ENCODE results near the gene SIK3.

Gene SIK3

GRCh38 chr11:116930586-116930985 is 167.6 kb downstream of the SIK3 start:
- peaks cover 5% of the 10 kb centered on the region for H3K36me3 ChIP-seq
- no peak for DNase-seq
- H3K27me3 ChIP-seq = no peaks in the 10 kb centered on the region
- TF ChIP-seq, protein P1, sequence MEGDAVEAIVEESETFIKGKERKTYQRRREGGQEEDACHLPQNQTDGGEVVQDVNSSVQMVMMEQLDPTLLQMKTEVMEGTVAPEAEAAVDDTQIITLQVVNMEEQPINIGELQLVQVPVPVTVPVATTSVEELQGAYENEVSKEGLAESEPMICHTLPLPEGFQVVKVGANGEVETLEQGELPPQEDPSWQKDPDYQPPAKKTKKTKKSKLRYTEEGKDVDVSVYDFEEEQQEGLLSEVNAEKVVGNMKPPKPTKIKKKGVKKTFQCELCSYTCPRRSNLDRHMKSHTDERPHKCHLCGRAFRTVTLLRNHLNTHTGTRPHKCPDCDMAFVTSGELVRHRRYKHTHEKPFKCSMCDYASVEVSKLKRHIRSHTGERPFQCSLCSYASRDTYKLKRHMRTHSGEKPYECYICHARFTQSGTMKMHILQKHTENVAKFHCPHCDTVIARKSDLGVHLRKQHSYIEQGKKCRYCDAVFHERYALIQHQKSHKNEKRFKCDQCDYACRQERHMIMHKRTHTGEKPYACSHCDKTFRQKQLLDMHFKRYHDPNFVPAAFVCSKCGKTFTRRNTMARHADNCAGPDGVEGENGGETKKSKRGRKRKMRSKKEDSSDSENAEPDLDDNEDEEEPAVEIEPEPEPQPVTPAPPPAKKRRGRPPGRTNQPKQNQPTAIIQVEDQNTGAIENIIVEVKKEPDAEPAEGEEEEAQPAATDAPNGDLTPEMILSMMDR (IDR thresholded peaks at IDR 0.05; ENCODE audit: low read depth, low read length) = no peak
- H3K4me3 ChIP-seq (ENCODE audit: low read depth, low read length) = no peak overlapping the region
- no peaks in the 10 kb centered on the region for H3K9me3 ChIP-seq
- H3K4me1 ChIP-seq = peaks cover 23% of the 10 kb centered on the region

DNA sequence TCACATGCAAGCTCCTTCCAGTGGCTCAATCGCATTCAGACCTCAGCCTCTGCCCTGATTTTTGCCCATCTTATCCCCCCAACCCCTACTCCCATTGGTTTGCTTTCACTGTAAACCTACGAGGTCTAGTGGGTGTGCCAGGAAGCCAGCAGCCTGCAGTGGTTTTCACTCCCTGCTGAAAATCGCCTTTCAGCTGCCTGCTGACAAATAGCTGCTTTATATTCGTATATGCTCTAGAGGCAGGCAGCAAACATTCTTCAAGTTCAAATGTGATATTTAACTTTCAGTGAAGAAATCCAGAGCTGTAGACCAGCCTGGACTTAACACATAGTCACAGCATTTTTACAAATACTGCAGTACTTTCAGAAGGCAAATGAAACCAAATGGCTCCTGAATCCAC is 168.1 kb downstream of the SIK3 start:
- Histone ChIP-seq H3K4me3 (ENCODE audit: low read depth, low read length) (no peak overlapping the region), H3K4me1 (peaks cover 23% of the 10 kb centered on the region), H3K27me3 (no peaks in the 10 kb centered on the region), H3K36me3 (peaks cover 7% of the 10 kb centered on the region), H3K9me3 (no peaks in the 10 kb centered on the region)
- no peak for DNase-seq
- TF ChIP-seq, protein P1 (IDR thresholded peaks at IDR 0.05; ENCODE audit: low read depth, low read length) = no peak

DNA sequence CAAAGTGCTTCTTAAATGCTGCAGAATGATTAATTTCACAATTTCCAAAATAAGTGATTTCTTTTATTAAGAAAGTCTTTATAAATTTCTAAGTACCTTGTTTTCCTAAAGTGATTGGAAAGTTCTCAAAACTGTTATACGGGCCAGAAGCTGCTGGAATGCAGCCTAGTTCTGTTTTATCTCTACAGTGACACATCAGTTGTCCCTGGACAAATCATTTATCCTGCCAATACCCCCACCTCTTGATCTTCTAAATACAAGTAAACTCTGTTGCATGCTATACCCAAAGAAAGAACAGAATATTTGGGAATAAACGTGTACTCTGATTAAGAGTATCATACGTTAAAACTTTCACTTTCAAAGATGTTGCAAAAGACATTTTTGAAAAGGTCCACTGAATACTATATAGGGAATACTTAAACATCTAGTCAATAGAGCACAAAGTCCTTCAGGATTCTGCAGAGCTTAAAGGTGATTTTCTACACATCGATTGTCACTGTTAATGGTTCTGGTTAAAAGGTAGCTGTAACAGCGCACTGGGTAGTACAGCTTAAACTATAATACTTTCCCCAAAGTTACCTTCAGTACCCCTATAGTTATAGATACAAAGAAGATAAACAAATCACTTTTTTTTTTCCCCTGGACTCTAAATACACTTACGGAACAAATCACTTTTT is 168.7 kb downstream of the SIK3 start:
- H3K27me3 ChIP-seq = no peaks in the 10 kb centered on the region
- peaks cover 23% of the 10 kb centered on the region for H3K4me1 ChIP-seq
- no peak for DNase-seq
- TF ChIP-seq, protein P1 (IDR thresholded peaks at IDR 0.05; ENCODE audit: low read depth, low read length) = no peak
- H3K4me3 ChIP-seq (ENCODE audit: low read depth, low read length) = no peak overlapping the region
- no peaks in the 10 kb centered on the region for H3K9me3 ChIP-seq
- H3K36me3 ChIP-seq = peaks cover 7% of the 10 kb centered on the region

DNA sequence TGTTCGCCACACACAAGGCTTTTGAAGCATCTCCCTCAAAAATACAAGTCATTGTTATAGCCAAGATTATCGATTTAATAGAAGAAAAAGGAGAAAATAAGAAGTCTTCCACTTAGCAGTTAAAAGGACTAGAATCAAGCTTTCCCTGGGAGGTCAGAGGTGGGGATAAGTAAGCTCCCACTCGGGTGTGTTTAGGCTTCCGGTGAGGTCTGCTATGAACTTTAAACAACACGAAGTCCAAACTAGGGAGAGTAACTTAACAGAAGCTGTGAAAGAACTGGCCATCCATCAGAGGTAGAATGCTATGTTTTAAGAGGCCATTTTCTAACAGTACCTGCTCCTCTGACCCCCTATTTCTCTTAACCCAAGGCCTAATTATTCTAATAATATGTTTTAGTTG is 169.4 kb downstream of the SIK3 start:
- H3K4me1 ChIP-seq = peaks cover 23% of the 10 kb centered on the region
- H3K9me3 ChIP-seq = no peaks in the 10 kb centered on the region
- TF ChIP-seq, protein P1 (IDR thresholded peaks at IDR 0.05; ENCODE audit: low read depth, low read length) = no peak
- H3K27me3 ChIP-seq = no peaks in the 10 kb centered on the region
- H3K4me3 ChIP-seq (ENCODE audit: low read depth, low read length) = no peak overlapping the region
- peaks cover 7% of the 10 kb centered on the region for H3K36me3 ChIP-seq
- DNase-seq = no peak

DNA sequence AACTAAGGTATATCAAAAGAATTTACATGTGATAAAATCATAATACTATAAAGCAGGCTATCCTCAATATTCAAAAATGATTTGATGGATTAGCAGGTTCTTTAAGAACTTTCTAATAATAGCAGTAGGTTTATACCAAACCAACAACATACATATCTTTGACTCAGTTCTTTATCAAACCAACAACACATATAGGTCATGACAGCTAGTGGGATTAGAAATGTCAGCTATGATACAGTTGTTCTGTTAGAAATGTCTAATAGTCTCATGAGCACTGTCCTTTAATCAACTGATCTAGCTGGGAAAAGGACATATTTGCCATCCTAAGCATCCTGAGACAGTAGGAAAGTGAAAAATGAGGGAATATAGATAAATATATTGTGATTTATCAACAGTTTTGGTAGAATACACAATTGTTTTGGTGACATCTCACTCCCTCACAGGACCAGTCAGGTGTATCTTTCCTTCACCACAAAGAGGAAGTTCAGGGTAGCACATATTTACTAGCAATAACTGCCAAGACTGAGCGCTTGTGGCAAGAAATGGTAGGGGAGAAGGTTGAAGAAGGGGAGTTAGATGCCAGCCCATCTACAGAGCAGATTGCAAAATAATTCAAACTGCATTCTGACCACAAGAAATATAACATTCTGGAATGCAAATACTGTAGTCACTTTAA is 170.0 kb downstream of the SIK3 start:
- peaks cover 23% of the 10 kb centered on the region for H3K4me1 ChIP-seq
- H3K9me3 ChIP-seq = no peaks in the 10 kb centered on the region
- no peak for DNase-seq
- H3K27me3 ChIP-seq = no peaks in the 10 kb centered on the region
- H3K36me3 ChIP-seq = peaks cover 7% of the 10 kb centered on the region
- TF ChIP-seq, protein P1 (IDR thresholded peaks at IDR 0.05; ENCODE audit: low read depth, low read length) = no peak
- H3K4me3 ChIP-seq (ENCODE audit: low read depth, low read length) = no peak overlapping the region
